ENCODE data around the gene AK9. TPM values are rescaled to one million over a fixed set of nuclear protein-coding genes. Genes with fewer than 3 reads are reported as not detected.

Gene AK9
- total and polyA plus RNA-seq, 2 of the 4 experiments (the other 2 are of a cell fraction): 1.7 to 1.8 TPM

DNA sequence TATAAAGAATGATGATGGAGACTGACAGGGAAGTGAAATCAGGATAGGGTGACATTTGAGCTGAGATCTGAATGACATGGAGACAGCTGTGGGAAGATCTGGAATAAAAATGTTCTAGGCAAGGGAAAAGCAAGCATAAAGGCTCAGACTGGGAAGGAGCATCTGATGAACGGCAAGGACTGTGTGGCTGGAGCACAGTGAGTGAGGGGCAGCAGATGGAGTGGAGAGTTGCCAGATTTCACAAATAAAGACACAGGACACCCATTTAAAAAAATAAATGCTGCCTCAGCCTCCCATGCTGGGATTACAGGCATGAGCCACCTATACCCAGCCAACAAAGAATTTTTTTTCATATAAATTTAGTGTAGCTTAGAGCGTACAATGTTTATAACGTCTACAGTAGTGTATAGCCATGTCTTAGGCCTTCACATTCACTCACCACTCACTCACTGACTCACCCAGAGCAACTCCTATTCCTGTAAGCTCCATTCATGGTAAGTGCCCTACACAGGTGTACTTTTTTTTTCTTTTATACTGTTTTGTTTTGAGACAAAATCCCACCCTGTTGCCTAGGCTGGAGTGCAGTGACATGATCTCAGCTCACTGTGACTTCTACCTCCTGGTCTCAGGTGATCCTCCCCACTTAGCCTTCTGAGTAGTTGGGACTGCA lies 205.6 kb downstream of the AK9 start:
- BruUV-seq (replicated peaks): no TSS peak
- no peak overlapping the region for H2BK20ac ChIP-seq (ENCODE audit: low read depth, low read length)
- H3K79me1 ChIP-seq (ENCODE audit: low read depth in 1 of 2, low read length in 2 of 2): peaks cover 19 to 23% of the 10 kb centered on the region in 2 experiments
- in situ Hi-C loops (cut with MboI; ENCODE audit: low sequenced_read_pairs): no loop called here
- H2BK15ac ChIP-seq (ENCODE audit: low read depth, low read length): no peak overlapping the region
- dilution Hi-C loops (cut with HindIII; ENCODE audit: low sequenced_read_pairs, unreplicated experiment): no loop called here
- no peak overlapping the region for H4K91ac ChIP-seq (ENCODE audit: insufficient read depth, low read depth, low read length)
- H4K8ac ChIP-seq (ENCODE audit: low read depth in 2 of 2, low read length in 2 of 2): no peak overlapping the region
- no peaks in the 10 kb centered on the region; the same call in 1 of the 2 replicates for H3K27me3 ChIP-seq (ENCODE audit: control insufficient read depth, insufficient read depth, low read length)
- H3K9me3 ChIP-seq (ENCODE audit: control insufficient read depth, insufficient read depth, low read length): no peaks in the 10 kb centered on the region
- intact Hi-C loops (cut with micrococcal nuclease): no loop called here
- H3K4me3 ChIP-seq (ENCODE audit: insufficient read depth, low read depth, low read length): no peak overlapping the region
- H3K18ac ChIP-seq (ENCODE audit: low read depth, low read length): no peak overlapping the region
- no peak overlapping the region for H3K4ac ChIP-seq (ENCODE audit: low read depth, low read length)
- no peak overlapping the region for H2AK5ac ChIP-seq (ENCODE audit: low read depth, low read length)
- H3K27ac ChIP-seq (ENCODE audit: insufficient read depth, low read length): no peak overlapping the region
- H2AFZ ChIP-seq (replicated peaks; ENCODE audit: low read length, poor library complexity): no peak overlapping the region
- no peak overlapping the region for H3K23ac ChIP-seq (ENCODE audit: low read depth, low read length)
- no peaks in the 10 kb centered on the region for H4K20me1 ChIP-seq (ENCODE audit: insufficient read depth, low read length)
- H3K36me3 ChIP-seq (ENCODE audit: control insufficient read depth, insufficient read depth, low read length): peaks cover 9% of the 10 kb centered on the region
- no peak overlapping the region for H3K56ac ChIP-seq (ENCODE audit: extremely low read depth, insufficient read depth, low read length)
- H3K14ac ChIP-seq (replicated peaks; ENCODE audit: low read depth, low read length): no peak overlapping the region
- no peaks in the 10 kb centered on the region for H3K4me1 ChIP-seq (ENCODE audit: control insufficient read depth, insufficient read depth, low read length)
- no peak overlapping the region for H2AK9ac ChIP-seq (replicated peaks; ENCODE audit: low read depth, low read length, poor library complexity)
- H2BK120ac ChIP-seq (ENCODE audit: low read depth, low read length): no peak overlapping the region
- WGBS, 2 experiments (ENCODE audit: extremely low coverage in 2 of 2, insufficient read length in 1 of 2): no CpG with 5 or more reads among the region's 3 CpGs
- TF ChIP-seq RFX5 (IDR thresholded peaks at IDR 0.05; ENCODE audit: low read depth, low read length): no peak
- TF ChIP-seq, protein P1, sequence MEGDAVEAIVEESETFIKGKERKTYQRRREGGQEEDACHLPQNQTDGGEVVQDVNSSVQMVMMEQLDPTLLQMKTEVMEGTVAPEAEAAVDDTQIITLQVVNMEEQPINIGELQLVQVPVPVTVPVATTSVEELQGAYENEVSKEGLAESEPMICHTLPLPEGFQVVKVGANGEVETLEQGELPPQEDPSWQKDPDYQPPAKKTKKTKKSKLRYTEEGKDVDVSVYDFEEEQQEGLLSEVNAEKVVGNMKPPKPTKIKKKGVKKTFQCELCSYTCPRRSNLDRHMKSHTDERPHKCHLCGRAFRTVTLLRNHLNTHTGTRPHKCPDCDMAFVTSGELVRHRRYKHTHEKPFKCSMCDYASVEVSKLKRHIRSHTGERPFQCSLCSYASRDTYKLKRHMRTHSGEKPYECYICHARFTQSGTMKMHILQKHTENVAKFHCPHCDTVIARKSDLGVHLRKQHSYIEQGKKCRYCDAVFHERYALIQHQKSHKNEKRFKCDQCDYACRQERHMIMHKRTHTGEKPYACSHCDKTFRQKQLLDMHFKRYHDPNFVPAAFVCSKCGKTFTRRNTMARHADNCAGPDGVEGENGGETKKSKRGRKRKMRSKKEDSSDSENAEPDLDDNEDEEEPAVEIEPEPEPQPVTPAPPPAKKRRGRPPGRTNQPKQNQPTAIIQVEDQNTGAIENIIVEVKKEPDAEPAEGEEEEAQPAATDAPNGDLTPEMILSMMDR (conservative IDR thresholded peaks at IDR 0.05; ENCODE audit: low read depth, low read length): no peak
- no peak for TF ChIP-seq MAFK (IDR thresholded peaks at IDR 0.05; ENCODE audit: low read depth, low read length)
- no peak for TF ChIP-seq RCOR1 (IDR thresholded peaks at IDR 0.05; ENCODE audit: insufficient replicate concordance, low read length)
- TF ChIP-seq, protein P2, sequence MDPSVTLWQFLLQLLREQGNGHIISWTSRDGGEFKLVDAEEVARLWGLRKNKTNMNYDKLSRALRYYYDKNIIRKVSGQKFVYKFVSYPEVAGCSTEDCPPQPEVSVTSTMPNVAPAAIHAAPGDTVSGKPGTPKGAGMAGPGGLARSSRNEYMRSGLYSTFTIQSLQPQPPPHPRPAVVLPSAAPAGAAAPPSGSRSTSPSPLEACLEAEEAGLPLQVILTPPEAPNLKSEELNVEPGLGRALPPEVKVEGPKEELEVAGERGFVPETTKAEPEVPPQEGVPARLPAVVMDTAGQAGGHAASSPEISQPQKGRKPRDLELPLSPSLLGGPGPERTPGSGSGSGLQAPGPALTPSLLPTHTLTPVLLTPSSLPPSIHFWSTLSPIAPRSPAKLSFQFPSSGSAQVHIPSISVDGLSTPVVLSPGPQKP (IDR thresholded peaks at IDR 0.05; ENCODE audit: borderline replicate concordance, low read depth, low read length): no peak
- TF ChIP-seq CEBPB (IDR thresholded peaks at IDR 0.05; ENCODE audit: low read depth, low read length): no peak
- no peak for TF ChIP-seq NFE2L2 (IDR thresholded peaks at IDR 0.05; ENCODE audit: low read depth, low read length)
- no peak for TF ChIP-seq FOS (IDR thresholded peaks at IDR 0.05; ENCODE audit: low read depth, low read length)
- TF ChIP-seq, protein P3, sequence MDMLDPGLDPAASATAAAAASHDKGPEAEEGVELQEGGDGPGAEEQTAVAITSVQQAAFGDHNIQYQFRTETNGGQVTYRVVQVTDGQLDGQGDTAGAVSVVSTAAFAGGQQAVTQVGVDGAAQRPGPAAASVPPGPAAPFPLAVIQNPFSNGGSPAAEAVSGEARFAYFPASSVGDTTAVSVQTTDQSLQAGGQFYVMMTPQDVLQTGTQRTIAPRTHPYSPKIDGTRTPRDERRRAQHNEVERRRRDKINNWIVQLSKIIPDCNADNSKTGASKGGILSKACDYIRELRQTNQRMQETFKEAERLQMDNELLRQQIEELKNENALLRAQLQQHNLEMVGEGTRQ (IDR thresholded peaks at IDR 0.05; ENCODE audit: low read depth, low read length): no peak
- no peak for TF ChIP-seq MAZ (IDR thresholded peaks at IDR 0.05; ENCODE audit: borderline replicate concordance, low read depth, low read length)
- no peak overlapping the region for H3K9ac ChIP-seq (ENCODE audit: low read depth, low read length)
- no peak overlapping the region for H4K5ac ChIP-seq (ENCODE audit: low read depth, low read length)
- no peak overlapping the region for H3K4me2 ChIP-seq (ENCODE audit: low read depth, low read length)
- ChIA-PET CTCF (interaction anchor here (0.6 kb wide), 1 partner anchor 24 kb away, joined by 3 read pairs; no protein-coding TSS in a partner anchor), POLR2A (ENCODE audit: unreplicated experiment) (no interaction called here)
- DNase-seq: no peak
- no peaks in the 10 kb centered on the region for H3K9me1 ChIP-seq (ENCODE audit: insufficient read depth, low read length)
- ATAC-seq (ENCODE audit: low read depth): no peak
- no peak overlapping the region for H2BK5ac ChIP-seq (ENCODE audit: low read depth, low read length, poor library complexity, severe bottlenecking)
